GM21360 (cell line): ENCODE measurements around the gene APOB.
"Not testable (repeated sequence)": the region's sequence is repeated elsewhere in the genome, so short reads cannot be mapped to it uniquely, and the experiment has no call there.

ENCODE experiments used
- ATAC-seq: cut with Tn5 transposase; IDR thresholded peaks from one replicate; pipeline ENCODE4 v1.9.1; 2021; ENCODE audit warnings: mild to moderate bottlenecking, moderate library complexity; ENCODE audit not compliant: unreplicated experiment

APOB gene

GRCh38 chr2:21034156-21034971, 9.5 kb downstream of the APOB start:
- no peak for ATAC-seq

DNA sequence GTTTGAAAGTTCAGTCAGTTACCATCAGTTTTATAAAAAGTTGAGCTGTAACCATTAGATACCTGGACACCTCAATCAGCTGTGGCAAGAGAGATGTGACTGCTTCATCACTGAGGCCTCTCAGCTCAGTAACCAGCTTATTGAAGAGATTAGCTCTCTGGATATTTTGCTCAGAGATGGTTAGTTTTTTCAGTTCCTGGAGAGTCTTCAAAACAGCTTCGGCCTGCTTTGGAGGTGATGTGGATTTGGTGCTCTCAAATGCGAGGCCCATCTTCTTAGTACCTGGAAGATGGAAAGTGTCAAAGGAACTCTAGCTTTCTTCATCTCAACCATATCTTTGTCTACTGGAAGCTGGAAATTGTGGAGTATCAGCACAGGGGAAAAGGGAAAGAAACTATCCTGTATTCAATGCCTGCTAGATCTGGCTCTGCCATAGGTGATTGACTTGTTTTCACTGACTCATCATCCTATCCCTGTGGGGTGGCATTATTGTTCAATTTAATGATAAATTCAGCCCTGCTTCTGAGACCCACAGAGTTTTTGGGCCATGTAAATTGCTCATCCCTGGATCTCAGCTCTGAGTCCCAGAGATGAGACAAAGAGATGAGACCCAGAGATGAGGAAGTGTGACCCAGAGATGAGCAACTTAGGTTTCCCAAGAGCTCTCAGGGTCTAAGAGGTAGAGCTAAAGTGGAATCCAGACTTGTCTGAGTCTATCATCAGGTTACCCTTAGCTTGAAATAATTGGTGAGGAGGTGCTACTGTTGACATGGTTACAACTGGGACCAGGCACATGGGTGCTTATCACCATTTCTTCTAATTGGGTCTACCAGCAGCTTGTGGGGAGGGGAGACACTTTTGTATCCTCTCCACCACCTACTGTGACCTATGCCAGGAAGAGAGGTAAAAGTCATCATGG, 10.4 kb downstream of the APOB start:
- no peak for ATAC-seq

DNA sequence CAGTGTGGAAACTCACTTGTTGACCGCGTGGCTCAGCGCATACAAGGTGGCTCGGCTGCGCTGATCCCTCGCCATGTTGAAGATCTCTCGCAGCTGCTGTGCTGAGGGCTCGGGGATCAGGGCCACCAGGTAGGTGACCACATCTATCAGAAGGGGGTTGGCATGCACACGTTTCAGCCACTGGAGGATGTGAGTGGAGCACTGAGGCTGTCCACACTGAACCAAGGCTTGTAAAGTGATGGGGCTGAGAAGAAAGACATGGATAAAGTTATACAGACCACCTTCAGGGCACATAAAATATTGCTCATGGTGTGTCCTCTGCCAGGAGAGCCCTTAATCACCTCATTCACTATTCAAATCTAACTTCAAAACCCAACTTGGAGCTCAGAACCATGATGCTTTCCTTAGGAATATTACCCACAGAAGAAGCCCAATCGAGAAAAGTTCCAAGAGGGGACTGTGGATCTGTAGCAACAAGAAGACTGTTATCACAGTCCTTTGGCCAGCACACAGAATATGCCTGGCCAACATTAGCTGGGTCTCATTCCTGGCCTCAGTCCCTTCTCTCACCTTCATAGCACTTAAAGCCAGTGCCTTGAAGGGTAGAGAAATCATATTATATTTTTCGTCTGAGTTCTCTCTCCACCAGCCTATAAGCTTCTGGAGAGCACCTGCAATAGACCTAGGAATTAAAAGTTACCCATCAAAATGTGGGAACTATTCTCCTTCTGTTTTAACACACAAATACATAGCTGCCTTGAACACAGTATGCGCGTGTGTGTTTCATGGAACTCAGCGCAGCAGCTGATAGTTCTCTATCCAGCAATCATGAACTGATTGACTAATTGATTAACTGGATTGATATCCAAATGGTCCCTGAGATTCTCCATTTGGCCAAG, 11.3 kb downstream of the APOB start:
- ATAC-seq: no peak

DNA sequence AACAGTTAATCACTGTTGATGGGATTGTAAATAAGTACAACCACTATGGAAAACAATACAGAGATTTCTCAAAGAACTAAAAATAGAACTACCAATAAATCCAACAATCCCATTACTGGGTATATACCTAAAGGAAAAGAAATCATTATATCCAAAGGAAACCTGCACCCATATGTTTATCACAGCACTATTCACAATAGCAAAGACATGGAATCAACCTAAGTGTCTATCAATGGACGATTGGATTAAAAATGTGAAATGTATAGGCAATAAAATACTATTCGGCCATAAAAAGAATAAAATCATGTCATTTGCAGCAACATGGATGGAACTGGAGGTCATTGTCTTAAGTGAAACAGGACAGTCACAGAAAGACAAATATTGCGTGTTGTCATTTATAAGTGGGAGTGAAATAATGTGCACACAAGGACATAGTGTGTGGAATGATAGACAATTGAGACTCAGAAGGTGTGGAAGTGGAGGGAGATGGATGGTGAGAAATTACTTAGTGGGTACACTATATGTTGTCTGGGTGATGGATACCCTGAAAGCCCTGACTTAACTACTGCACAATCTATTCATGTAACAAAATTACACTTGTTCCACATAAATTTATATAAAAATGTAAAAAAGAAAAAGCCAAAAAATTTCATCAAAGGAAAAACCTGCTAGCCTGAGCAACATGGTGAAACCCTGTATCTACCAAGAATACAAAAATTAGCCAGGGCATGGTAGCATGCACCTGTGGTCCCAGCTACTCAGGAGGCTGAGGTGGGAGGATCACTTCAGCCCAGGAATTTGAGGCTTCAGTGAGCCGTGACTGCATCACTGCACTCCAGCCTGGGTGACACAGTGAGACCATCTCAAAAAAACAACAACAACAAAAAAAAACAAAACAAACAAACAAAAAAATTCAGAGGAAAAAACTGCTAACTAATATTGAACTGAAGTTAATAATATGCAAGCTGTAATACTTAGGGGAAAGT, 12.6 kb downstream of the APOB start:
- ATAC-seq: no peak

- no peak for ATAC-seq
Measured at GRCh38 chr2:21029519-21029918, 14.4 kb downstream of the APOB start.

DNA sequence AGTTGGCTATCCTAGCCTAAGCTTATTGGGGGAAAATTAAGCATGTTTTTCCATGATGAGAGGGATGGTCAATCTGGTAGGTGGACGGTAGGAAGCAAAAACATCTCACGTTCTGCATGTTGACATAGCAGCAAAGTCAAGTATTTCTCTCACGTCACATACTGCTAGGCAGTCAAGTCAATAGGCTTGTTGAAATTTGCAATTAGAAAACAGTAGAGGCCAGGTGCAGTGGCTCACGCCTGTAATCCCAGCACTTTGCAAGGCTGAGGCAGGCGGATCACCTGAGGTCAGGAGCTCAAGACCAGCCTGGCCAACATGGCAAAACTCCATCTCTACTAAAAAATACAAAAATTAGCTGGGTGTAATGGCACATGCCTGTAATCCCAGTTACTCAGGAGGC, 14.9 kb downstream of the APOB start:
- ATAC-seq: not testable (repeated sequence)

DNA sequence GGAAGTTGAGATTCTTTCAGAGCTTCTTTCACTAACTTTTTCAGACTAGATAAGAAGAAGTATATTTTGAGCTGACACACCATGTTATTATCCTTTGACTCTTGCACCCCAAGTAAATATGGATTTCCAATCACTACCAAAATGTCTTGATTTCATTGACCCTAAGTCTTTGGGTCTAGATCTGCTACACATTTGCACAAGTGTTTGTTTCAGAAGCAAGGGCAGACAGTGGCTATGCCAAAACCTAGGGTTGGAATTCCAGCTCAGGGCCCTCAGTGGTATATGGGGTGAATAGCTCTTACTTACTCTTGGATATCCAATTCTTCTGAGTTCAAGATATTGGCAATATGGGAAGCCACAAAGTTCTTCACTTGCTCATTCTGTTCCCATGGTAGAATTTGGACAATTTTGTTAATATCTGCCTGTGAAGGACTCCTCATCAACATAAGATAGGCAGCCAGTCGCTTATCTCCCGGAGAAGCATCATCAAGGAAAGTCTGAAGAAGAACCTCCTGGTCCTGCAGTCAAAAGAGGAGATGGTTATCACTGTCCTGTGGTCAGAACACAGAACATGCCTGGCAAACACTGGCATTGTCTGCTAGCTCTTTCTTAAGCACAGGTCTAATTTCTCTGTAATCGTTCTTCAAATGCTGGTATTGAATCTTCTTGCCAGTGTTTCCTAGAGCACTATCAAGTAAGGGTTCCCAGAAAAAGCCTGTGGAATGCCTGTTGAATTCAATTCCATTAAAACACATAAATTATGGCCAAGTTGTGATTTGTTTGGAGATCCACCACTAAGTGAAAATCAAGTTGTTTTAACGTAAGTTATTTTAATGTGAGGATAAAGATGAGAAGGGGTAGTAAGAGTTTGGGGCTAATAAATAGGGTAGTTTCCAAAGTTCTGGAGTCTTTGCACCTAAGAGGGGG, 15.6 kb downstream of the APOB start:
- ATAC-seq: no peak

DNA sequence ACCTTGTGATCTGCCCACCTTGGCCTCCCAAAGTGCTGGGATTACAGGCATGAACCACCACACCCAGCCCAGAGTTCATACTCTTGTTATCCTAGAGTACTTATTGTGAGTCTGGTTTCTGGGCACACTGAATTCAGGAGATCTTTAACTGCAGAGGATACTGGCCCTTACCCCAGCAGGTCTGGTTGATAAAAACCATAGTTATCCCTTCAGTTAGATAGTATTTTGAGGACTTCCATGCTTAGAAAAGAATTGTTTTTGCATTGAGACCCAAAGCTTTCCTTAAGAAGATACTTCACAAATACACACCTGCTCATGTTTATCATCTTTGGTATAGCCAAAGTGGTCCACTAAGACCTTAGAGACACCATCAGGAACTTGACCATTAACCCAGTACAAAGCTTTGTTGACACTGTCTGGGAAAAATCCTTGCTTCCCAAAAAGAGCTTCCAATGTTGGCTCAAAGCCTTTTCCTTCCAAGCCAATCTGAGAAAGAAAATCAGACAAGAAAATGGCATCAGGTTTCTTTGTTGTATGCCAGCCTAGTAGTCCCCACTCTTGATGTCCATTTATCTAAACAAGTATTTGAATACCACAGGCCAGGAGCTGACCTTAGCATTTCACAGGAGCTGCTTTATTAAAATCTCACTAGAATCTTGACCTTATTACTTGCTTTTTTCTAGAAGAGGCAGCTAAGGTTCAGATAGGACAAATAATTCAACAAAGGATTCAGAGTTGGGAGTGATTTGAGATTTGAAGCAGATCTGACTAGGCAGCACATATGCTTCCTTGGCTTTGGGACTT, 17.2 kb downstream of the APOB start:
- no peak for ATAC-seq

GRCh38 chr2:21025690-21026478, 18.0 kb downstream of the APOB start:
- no peak for ATAC-seq

- ATAC-seq: no peak
Measured at GRCh38 chr2:21024722-21025389, 19.0 kb downstream of the APOB start.

DNA sequence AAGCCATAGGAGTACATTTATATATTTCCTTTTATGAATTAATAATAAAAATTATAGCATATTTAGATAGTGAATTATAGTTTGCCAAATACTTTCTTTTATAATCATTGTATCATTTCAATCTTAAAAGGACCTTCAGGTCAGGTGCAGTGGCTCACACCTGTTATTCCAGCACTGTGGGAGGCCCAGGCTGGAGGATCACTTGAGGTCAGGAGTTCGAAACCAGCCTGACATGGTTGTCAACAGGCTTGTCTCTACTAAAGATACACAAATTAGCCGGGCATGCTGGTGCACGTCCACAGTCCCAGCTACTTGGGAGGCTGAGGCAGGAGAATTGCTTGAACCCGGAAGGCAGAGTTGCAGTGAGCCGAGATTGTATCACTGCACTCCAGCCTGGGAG, 19.7 kb downstream of the APOB start:
- ATAC-seq: no peak

DNA sequence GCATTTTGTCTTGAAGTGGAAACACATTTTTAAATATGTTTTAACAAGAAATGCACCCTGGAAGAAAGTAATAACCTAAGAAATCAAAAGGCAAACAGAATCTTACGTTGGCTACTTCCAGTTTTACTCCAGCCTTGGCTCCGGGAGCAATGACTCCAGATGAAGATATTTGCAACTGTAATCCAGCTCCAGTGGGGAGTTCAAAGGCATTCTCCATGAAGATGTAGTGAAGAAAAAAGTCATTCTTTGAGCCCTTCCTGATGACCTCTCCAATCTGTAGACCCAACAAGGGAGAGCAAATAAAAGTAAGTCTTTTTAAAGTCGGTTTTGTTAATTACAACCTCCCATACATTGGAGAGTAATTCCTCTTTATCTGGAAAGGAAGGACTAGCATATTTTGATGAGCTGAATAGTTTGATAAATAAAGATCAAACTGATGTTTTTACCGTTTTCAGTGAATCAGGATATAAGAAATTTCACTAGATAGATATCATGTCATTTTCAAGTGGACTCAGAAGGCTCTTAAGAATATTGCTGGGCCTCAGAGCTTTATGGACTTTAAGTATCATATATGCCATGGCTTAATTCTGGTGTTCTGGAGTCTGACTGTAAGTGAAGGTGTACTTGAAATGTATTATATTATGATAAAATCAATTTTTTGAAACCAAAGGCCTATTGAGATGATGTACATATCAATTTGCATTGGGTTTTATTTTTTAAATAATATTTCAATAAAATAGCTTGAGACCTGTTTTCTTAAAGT, 20.3 kb downstream of the APOB start:
- ATAC-seq: no peak

GRCh38 chr2:21022792-21023367, 21.0 kb downstream of the APOB start:
- ATAC-seq: no peak

DNA sequence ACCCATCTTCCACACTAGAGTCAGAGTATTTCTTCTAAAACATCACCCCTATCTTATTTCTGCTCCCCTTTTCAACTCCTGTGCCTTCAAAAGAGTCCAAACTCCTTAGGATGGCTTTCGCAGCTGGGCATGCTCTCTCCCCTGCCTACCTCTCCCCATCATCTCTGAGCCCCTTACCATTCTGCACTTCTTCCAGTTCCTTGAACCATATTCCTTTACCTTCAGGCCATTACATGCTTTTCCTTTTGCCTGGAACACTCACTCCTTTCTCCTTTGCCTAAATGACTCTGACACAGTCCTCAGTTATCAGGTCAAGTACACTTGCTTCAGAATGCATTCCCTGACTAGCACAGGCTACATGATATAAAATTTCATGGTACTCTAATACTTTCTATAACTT, 22.4 kb downstream of the APOB start:
- ATAC-seq: no peak

GRCh38 chr2:21020668-21021288, 23.1 kb downstream of the APOB start:
- no peak for ATAC-seq
